GM19463 (cell line): Measurements from ENCODE around the gene CBLN2.

Experiments used
- ATAC-seq: cut with Tn5 transposase; IDR thresholded peaks from one replicate; pipeline ENCODE4 v1.9.1; 2021; ENCODE audit warnings: mild to moderate bottlenecking, moderate library complexity; ENCODE audit not compliant: unreplicated experiment

The CBLN2 gene

GRCh38 chr18:72544092-72544886 is at the start of gene CBLN2:
CBLN2 (minus strand) TSS chr18:72544342; CDS start chr18:72542160, 2,182 bp downstream.
- peak; percentile 90 for ATAC-seq

GRCh38 chr18:72588360-72588759 is 44.2 kb upstream of the CBLN2 start:
- ATAC-seq = no peak

GRCh38 chr18:72584787-72585186 is 40.6 kb upstream of the CBLN2 start:
- no peak for ATAC-seq

- no peak for ATAC-seq
Observed at GRCh38 chr18:72581976-72582375, 37.8 kb upstream of the CBLN2 start.

GRCh38 chr18:72572896-72573295 is 28.8 kb upstream of the CBLN2 start:
- ATAC-seq = no peak

GRCh38 chr18:72566290-72566689 is 22.1 kb upstream of the CBLN2 start:
- no peak for ATAC-seq

GRCh38 chr18:72555968-72556367 is 11.8 kb upstream of the CBLN2 start:
- no peak for ATAC-seq

- ATAC-seq = no peak
Observed at GRCh38 chr18:72555101-72555500, 11.0 kb upstream of the CBLN2 start.

GRCh38 chr18:72543357-72544055 is 636 bp downstream of the CBLN2 start:
- no peak for ATAC-seq

- ATAC-seq = no peak
Observed at GRCh38 chr18:72542984-72543356, 1.2 kb downstream of the CBLN2 start.

- no peak for ATAC-seq
Observed at GRCh38 chr18:72542342-72542741, 1.8 kb downstream of the CBLN2 start.

- ATAC-seq = no peak
Observed at GRCh38 chr18:72541871-72542332, 2.2 kb downstream of the CBLN2 start.

- ATAC-seq = no peak
Observed at GRCh38 chr18:72539901-72540300, 4.2 kb downstream of the CBLN2 start.

GRCh38 chr18:72530622-72531021 is 13.5 kb downstream of the CBLN2 start:
- ATAC-seq = no peak

- no peak for ATAC-seq
Observed at GRCh38 chr18:72504866-72505265, 39.3 kb downstream of the CBLN2 start.

- ATAC-seq = no peak
Observed at GRCh38 chr18:72502671-72503431, 41.3 kb downstream of the CBLN2 start.

GRCh38 chr18:72492497-72492896 is 51.6 kb downstream of the CBLN2 start:
- ATAC-seq = no peak
